Suprapubic skin (tissue), 4 donors: ENCODE measurements around the gene CBFA2T2. TPM values are rescaled to one million over a fixed set of nuclear protein-coding genes. Genes with fewer than 3 reads are reported as not detected.
"Not testable (repeated sequence)": the region's sequence is repeated elsewhere in the genome, so short reads cannot be mapped to it uniquely, and the experiment has no call there.

Experiments
- DNase-seq, 2 donors: peaks; one replicate each; pipeline ENCODE4 v3.0.0-alpha.2; 2019; ENCODE audit warnings: low spot score in 2 of 2
- H3K27ac ChIP-seq: fragments of 200-600 bp; sonication (generic); one replicate; pipeline ENCODE4 v1.5.1; 2019
- H3K27me3 ChIP-seq: fragments of 200-600 bp; sonication (generic); one replicate; pipeline ENCODE4 v1.5.1; 2019
- H3K36me3 ChIP-seq: fragments of 200-600 bp; sonication (generic); one replicate; pipeline ENCODE4 v1.5.1; 2019
- H3K4me1 ChIP-seq: fragments of 200-600 bp; sonication (generic); one replicate; pipeline ENCODE4 v1.5.1; 2019
- H3K4me3 ChIP-seq: fragments of 200-600 bp; sonication (generic); one replicate; pipeline ENCODE4 v1.5.1; 2019; ENCODE audit warnings: mild to moderate bottlenecking
- H3K9me3 ChIP-seq: fragments of 200-600 bp; sonication (generic); one replicate; pipeline ENCODE4 v1.5.1; 2019
- CTCF ChIP-seq, 2 donors: fragments of 200-600 bp in 1 of 2; fragments of 450-650 bp in 1 of 2; sonication (generic) in 1 of 2; IDR thresholded peaks; one replicate each; pipeline ENCODE4 v1.5.1; 2016 to 2019; ENCODE audit warnings: antibody characterized with exemption in 2 of 2, mild to moderate bottlenecking in 1 of 2, moderate library complexity in 1 of 2
- EP300 ChIP-seq: sonication (generic); formaldehyde crosslinking; IDR thresholded peaks from one replicate; pipeline ENCODE4 v1.6.1; 2017; ENCODE audit warnings: antibody characterized with exemption
- POLR2A ChIP-seq, 2 donors: fragments of 450-650 bp; IDR thresholded peaks; one replicate each; pipeline ENCODE4 v1.6.1; 2017; ENCODE audit warnings: antibody characterized with exemption in 2 of 2, mild to moderate bottlenecking in 2 of 2, moderate library complexity in 2 of 2
- POLR2AphosphoS5 ChIP-seq, 3 donors: sonication (generic); formaldehyde crosslinking; IDR thresholded peaks; one replicate each; pipeline ENCODE4 v1.6.1; 2017; ENCODE audit warnings: antibody characterized with exemption in 3 of 3
- WGBS: methylation state at CpG from one replicate; pipeline ENCODE4 v1.1.5; 2018; 5-methylcytosine and 5-hydroxymethylcytosine counted together
- total RNA-seq, 4 donors: library from RNA; depleted of rRNA; stranded (reverse); fragments of >200 nt; gene quantifications; one replicate each; pipeline ENCODE4 v1.1.0, GENCODE V29; 2016

CBFA2T2 gene
- total RNA-seq, 4 donors from 2014 or later, result 20.9 to 36.7 (median 26.1) TPM

- Histone ChIP-seq H3K4me3 (no peak overlapping the region), H3K27ac (no peak overlapping the region), H3K9me3 (no peaks in the 10 kb centered on the region), H3K27me3 (no peaks in the 10 kb centered on the region), H3K36me3 (no peaks in the 10 kb centered on the region), H3K4me1 (peaks cover 22% of the 10 kb centered on the region)
- peak; percentile 81 to 83 for DNase-seq
- WGBS, result 75% methylated on average over 1 of the region's 1 CpG
- TF ChIP-seq POLR2AphosphoS5 (IDR thresholded peaks at IDR 0.05), result peak in 1 of 3 donors; percentile 33
- no peak for TF ChIP-seq EP300
These were observed 88.6 kb downstream of the CBFA2T2 start for GRCh38 chr20:33578510-33578909.

GRCh38 chr20:33583143-33583542 lies 93.2 kb downstream of the CBFA2T2 start:
- H3K27me3 ChIP-seq, result no peaks in the 10 kb centered on the region
- no peaks in the 10 kb centered on the region for H3K9me3 ChIP-seq
- H3K27ac ChIP-seq, result no peak overlapping the region
- H3K4me1 ChIP-seq, result peaks cover 4% of the 10 kb centered on the region
- 95% methylated on average over 2 of the region's 2 CpGs for WGBS
- no peaks in the 10 kb centered on the region for H3K36me3 ChIP-seq
- TF ChIP-seq POLR2A (IDR thresholded peaks at IDR 0.05) (no peak), EP300 (no peak), CTCF (IDR thresholded peaks at IDR 0.05) (no peak), POLR2AphosphoS5 (IDR thresholded peaks at IDR 0.05) (no peak)
- H3K4me3 ChIP-seq, result no peak overlapping the region
- no peak for DNase-seq

GRCh38 chr20:33584976-33585375 lies 95.1 kb downstream of the CBFA2T2 start:
- TF ChIP-seq POLR2AphosphoS5 (IDR thresholded peaks at IDR 0.05) (no peak), CTCF (IDR thresholded peaks at IDR 0.05) (no peak), EP300 (no peak), POLR2A (IDR thresholded peaks at IDR 0.05) (no peak)
- Histone ChIP-seq H3K9me3 (no peaks in the 10 kb centered on the region), H3K27ac (no peak overlapping the region), H3K36me3 (no peaks in the 10 kb centered on the region), H3K27me3 (no peaks in the 10 kb centered on the region), H3K4me1 (no peaks in the 10 kb centered on the region), H3K4me3 (no peak overlapping the region)
- 90% methylated on average over 3 of the region's 3 CpGs for WGBS
- no peak for DNase-seq

- DNase-seq, result no peak
- 81% methylated on average over 4 of the region's 4 CpGs for WGBS
- Histone ChIP-seq H3K9me3 (no peaks in the 10 kb centered on the region), H3K27ac (no peak overlapping the region), H3K4me3 (no peak overlapping the region), H3K27me3 (no peaks in the 10 kb centered on the region), H3K36me3 (no peaks in the 10 kb centered on the region), H3K4me1 (no peaks in the 10 kb centered on the region)
- TF ChIP-seq POLR2A (IDR thresholded peaks at IDR 0.05) (no peak), EP300 (no peak), POLR2AphosphoS5 (IDR thresholded peaks at IDR 0.05) (no peak), CTCF (IDR thresholded peaks at IDR 0.05) (no peak)
These were observed 95.5 kb downstream of the CBFA2T2 start for GRCh38 chr20:33585413-33585812.

GRCh38 chr20:33589059-33589458 lies 99.2 kb downstream of the CBFA2T2 start:
- Histone ChIP-seq H3K9me3 (no peaks in the 10 kb centered on the region), H3K36me3 (no peaks in the 10 kb centered on the region), H3K27ac (no peak overlapping the region), H3K4me1 (no peaks in the 10 kb centered on the region), H3K27me3 (no peaks in the 10 kb centered on the region), H3K4me3 (no peak overlapping the region)
- TF ChIP-seq POLR2AphosphoS5 (IDR thresholded peaks at IDR 0.05) (no peak), CTCF (IDR thresholded peaks at IDR 0.05) (no peak), POLR2A (IDR thresholded peaks at IDR 0.05) (no peak), EP300 (no peak)
- DNase-seq, result no peak

GRCh38 chr20:33591901-33592300 lies 102.0 kb downstream of the CBFA2T2 start:
- not testable (repeated sequence) for H3K4me1 ChIP-seq, DNase-seq, H3K27me3 ChIP-seq, H3K9me3 ChIP-seq, H3K27ac ChIP-seq, H3K36me3 ChIP-seq, H3K4me3 ChIP-seq
- WGBS, result 87% methylated on average over 9 of the region's 9 CpGs
